KG1 (cell line): ENCODE data around the gene ZNF12.

Experiments used
- DNase-seq: peaks from one replicate; lab custom pipeline; 2025; lab: John Stamatoyannopoulos, UW

Gene ZNF12

DNA sequence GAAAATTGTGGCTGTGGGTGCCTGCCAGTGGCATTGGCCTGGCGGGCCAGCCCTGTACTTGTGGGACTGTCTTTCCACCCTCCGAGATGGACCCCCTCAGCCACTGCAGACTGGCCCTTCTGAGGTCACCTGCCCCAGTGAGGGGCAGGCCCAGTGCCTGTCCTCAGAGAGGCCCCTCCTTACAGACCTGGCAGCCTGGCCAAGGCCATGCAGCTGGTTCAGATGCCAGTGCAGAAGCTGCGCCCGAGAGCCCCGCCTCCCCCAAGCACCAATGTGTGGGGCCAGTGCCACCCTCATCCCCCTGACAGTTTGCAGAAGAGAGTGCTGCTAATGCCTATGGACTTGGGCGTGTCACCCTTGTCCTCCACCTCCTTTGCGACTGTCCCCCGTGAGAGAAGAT lies 59.7 kb downstream of the ZNF12 start:
- DNase-seq: no peak

DNA sequence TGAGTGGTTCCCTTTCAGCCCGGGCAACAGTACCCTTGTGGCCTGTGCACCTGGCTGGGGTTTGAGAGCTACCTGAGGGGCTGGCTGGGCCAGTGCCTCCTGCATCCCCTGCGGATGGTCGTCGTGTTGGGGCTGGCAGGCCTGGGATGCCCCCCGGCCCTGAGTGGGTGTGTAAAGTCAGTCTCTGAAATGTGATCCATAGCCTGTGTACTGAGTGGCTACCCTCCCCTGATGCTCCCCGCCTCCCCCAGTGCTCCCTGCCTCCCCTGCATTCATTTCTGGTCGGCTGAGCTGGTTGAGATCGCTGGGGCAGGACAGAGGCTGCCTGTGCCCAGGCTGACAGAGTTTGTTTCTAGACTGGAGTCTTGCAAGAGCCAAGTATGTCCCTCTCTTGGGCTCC lies 60.3 kb downstream of the ZNF12 start:
- no peak for DNase-seq

DNA sequence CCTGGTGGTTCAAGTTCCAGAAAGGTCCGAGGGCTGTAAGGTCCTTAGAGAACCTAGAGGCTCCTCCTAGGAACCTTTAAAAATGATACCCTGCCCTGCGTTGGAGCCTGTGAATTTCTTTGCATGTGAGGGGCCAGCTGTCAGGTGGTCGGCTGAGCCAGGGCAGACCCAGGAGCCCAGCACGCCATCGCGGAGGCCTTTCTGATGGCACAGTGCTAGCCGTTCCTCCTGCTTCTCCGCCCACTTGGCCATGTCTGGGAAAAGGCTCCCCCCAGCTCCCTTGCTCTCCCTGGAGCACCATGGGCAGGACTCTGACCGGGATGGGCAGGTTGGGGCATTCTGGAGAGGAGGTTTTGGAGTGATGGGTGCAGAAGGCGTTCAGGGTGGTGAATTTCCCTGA lies 62.0 kb downstream of the ZNF12 start:
- DNase-seq: no peak

DNA sequence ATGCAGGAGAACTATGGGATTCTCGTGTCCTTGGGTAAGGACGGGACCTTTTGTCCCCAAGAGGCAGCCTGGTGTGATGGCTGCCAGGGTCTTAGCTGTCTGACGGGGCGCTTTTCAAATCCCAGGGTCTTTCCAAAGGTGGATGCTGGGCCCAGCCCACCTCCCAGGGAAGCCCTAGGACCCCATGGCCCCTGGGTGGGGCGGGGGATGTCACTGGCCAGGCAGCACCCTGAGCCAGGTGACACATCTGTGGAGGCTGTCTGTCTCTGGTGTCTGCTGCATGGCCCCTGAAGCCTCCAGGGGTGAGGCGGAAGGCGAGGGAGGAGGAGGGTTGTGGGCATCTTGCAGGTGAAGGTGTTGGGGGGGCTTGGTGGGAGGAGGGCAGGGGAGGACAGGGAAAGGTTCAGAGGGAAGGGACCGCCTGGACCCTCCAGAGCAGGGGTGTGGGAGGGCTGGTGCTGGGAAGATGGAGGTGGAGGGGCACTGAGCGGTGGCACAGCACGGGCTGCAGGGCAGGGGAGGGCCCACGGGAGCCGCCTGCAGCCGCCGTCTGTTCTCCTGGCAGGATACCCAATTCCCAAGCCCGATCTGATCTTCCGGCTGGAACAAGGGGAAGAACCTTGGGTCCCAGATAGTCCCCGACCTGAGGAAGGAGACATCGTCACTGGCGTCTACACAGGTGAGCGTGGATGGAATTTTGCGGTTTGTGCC lies 62.7 kb downstream of the ZNF12 start:
- no peak for DNase-seq

DNA sequence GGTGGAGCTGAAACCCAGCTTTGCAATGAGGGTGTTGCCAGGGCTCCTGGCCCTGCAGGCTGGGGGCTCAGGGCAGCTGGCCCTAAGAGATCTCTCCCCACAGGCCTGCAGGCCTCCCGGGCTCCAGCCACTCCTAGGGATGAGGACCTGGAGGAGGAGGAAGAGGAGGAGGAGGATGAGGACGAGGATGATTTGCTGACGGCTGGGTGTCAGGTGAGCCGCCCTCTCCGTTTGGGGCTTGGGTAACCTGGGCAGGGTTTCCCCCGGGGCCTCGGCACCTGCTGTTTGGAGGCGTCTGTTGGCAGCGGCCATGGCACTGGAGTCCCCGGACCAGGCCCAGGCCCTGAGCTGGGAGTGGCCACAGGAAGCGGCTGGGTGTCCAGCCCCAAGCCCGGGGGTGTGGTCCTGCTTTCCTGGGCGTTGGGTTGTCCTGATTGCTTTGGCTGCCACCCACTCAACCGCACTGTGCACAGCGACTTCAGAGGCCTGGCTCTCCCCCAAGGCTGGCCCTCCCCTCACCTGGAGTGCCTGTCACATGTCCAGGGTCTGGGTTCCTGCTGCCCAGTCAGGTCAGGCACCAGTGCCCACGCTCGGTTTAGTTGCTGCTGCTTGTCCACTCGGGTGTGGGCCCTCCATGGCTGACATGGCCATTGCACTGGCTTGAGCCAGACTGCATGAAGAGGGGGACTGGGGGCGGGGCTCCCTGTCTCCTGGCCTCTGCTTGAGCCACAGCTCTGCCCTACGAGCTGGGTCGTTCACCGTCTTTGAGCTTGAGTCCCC lies 63.7 kb downstream of the ZNF12 start:
- no peak for DNase-seq

DNA sequence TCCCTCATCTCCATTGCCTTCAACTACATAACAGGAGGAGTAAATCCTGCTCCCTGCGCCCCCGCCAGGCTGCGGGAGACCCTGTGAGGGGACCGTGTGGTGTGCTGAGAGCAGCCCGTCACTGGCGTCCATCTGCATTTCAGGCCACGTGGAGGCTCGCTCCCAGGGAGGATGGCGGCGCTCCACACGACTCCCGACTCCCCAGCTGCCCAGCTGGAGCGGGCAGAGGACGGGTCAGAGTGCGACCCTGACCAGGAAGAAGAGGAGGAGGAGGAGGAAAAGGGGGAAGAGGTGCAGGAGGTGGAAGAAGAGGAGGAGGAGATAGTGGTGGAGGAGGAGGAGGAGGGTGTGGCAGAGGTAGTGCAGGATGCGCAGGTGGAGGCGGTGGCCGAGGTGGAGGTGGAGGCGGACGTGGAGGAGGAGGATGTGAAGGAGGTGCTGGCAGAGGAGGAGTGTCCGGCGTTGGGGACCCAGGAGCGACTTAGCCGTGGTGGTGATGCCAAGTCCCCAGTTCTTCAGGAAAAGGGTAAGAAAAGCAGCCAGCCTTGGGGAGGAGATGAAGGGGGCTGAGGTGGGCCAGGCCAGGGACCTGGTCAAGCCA lies 64.4 kb downstream of the ZNF12 start:
- no peak for DNase-seq

DNA sequence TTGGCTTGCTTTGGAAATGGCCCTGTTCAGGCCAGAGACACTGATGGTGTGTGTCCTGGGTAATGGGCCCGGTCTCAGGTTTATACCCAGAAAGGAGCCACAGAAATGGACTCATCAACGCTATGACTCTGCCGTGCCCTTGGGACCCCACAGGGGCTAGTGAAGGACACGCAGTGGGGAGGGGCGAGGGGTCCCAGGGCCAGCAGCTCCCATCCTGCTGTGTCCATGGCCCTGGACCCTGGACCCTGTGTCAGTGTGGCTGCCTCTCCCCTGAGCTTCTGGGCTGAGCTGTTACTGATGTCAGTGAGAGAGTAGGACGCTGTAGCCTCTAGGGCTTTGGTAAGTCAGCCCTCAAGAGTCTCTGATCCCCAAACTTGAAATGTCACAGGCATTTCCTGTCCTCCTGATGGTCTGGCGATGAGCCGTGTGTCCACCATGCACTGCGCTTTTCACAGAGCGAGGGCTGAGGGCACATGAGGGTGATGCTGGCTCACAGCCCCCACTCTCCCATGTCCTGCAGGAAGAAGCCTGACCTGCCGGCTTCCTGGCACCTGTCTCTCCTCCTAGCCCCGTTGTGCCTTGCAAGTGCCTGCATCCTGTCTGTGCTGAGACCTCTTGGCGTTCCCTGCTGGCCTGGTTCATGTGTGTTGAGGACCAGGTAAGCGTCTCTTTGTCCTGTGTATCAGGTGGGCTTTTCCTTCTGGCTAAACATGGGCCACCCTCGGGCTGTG lies 65.3 kb downstream of the ZNF12 start:
- DNase-seq: no peak

DNA sequence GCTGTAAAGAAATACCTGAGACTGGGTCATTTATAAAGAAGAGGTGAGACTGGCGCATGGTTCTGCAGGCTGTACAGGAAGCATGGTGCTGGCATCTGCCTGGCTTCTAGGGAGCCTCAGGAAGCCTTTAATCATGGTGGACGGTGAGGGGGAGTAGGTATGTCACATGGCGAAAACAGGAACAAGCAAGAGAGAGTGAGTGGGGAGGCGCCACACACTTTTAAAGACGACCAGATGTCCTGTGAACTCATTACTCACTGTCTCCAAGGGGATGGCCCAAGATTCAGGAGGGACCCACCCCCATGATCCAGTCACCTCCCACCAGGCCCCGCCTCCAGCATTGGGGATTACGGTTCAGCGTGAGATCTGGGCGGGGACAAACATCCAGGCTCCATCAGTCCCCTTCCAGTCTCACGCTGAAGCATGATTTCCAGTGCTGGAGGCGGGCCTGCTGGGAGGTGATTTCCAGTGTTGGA lies 66.5 kb downstream of the ZNF12 start:
- DNase-seq: no peak

DNA sequence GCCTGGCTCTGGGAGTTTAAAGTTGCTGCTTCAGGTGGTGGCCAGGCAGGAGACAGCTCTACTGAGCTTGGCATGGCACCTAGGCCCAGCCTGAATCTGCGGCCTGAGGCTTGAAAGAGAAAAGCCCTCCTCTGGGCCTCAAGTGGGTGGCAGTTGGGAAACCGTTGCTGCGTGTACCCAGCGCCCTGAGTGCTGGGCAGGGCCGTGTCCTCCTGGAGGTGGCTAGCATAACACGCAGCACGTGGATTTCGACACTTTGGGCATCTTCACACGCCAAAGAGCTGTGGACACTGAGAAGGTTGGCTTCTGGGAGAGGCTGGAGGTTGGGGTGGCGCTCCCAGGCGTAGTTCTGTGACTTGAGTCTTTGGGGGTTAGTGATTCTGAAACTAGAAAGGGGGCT lies 67.1 kb downstream of the ZNF12 start:
- DNase-seq: no peak

DNA sequence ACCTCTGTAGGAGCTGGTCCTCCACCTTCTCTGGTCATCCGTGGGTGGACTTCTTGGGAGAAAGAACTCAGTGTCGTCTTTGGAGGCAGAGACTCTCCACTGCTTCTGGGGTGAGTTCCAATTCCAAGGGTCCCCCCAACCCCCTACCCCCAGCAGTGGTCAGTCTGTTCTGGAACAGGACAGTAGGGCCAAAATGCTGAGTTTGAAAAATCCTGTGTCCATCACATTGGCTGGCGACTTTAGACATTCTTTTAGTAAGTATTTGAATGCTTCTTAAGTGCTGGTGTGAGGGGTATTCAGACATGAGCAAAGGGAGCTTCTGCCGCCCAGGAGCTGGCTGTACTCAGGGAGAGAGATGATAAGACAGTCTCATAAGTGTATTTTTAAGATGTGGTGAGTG lies 67.7 kb downstream of the ZNF12 start:
- DNase-seq: no peak
